ENCODE data around the gene ETNPPL.

DNA sequence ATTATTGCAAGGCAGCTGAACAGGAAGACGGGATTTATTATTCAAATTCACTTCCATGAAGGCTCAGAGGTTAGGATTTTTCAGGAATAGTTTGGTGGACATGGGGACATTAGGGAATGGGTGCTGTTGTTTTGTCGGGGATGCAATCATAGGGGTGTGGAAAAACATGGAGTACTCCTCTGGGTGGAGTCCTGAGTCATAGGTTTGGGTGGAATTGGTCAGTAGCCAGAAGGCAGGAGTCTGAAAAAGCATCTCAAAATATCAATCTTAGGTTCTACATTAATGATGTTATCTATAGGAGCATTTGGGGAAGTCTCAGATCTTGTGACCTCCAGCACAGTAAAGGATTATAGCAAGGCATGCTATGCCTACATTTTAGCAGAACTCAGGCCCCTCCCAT, 14.5 kb upstream of the ETNPPL start:
- no peak for TF ChIP-seq TAF1 (IDR thresholded peaks at IDR 0.05; ENCODE audit: borderline replicate concordance, insufficient read depth, low read length)
- TF ChIP-seq POLR2AphosphoS5 (IDR thresholded peaks at IDR 0.05; ENCODE audit: low read depth, low read length), result no peak

Data from PFSK-1 (cell line).